H9 (cell line): Measurements from ENCODE around the gene THSD7A. TPM values are rescaled to one million over a fixed set of nuclear protein-coding genes. Genes with fewer than 3 reads are reported as not detected.

Source experiments
- DNase-seq: peaks from one replicate; pipeline ENCODE4 v3.0.0-alpha.2; 2017
- H2AFZ ChIP-seq: one replicate; pipeline ENCODE4 v1.6.1; 2013; ENCODE audit warnings: mild to moderate bottlenecking, low read length, control low read depth, moderate library complexity
- H2AK5ac ChIP-seq: 2 replicates; pipeline ENCODE4 v1.6.1; 2013; ENCODE audit warnings: low read length, control low read depth, mixed read lengths; ENCODE audit not compliant: insufficient read length
- H2BK120ac ChIP-seq: one replicate; pipeline ENCODE4 v1.6.1; 2013; ENCODE audit warnings: low read depth, mild to moderate bottlenecking, low read length, control low read depth, inconsistent platforms; ENCODE audit not compliant: poor library complexity, severe bottlenecking
- H2BK12ac ChIP-seq: 2 replicates; pipeline ENCODE4 v1.6.1; 2013; ENCODE audit warnings: low read length, control low read depth, mixed read lengths, low read depth; ENCODE audit not compliant: insufficient read length
- H2BK15ac ChIP-seq: 2 replicates; pipeline ENCODE4 v1.6.1; 2013; ENCODE audit warnings: low read depth, low read length, control low read depth
- H2BK20ac ChIP-seq: one replicate; pipeline ENCODE4 v1.6.1; 2013; ENCODE audit warnings: low read depth, mild to moderate bottlenecking, low read length, control low read depth, inconsistent platforms; ENCODE audit not compliant: poor library complexity, severe bottlenecking
- H2BK5ac ChIP-seq: 2 replicates; pipeline ENCODE4 v1.6.1; 2013; ENCODE audit warnings: low read length, control low read depth, mixed read lengths; ENCODE audit not compliant: insufficient read length
- H3K14ac ChIP-seq: 2 replicates; pipeline ENCODE4 v1.6.1; 2013; ENCODE audit warnings: low read length, control low read depth; ENCODE audit not compliant: insufficient read depth
- H3K18ac ChIP-seq: 2 replicates; pipeline ENCODE4 v1.6.1; 2013; ENCODE audit warnings: low read depth, mild to moderate bottlenecking, mixed read lengths, low read length, control low read depth; ENCODE audit not compliant: insufficient read length
- H3K23ac ChIP-seq: 2 replicates; pipeline ENCODE4 v1.6.1; 2013; ENCODE audit warnings: low read length, control low read depth, mixed read lengths, low read depth; ENCODE audit not compliant: insufficient read length
- H3K23me2 ChIP-seq: 2 replicates; pipeline ENCODE4 v1.6.1; 2013; ENCODE audit warnings: low read depth, mild to moderate bottlenecking, mixed read lengths, low read length, control low read depth; ENCODE audit not compliant: insufficient read length, poor library complexity, severe bottlenecking
- H3K27ac ChIP-seq: 2 replicates; pipeline ENCODE4 v1.5.1; 2013; ENCODE audit warnings: low read length, control low read depth, mixed read lengths, low read depth; ENCODE audit not compliant: insufficient read length
- H3K27me3 ChIP-seq: 2 replicates; pipeline ENCODE4 v1.6.1; 2013; ENCODE audit warnings: low read length, control low read depth, inconsistent platforms; ENCODE audit not compliant: insufficient read depth
- H3K4ac ChIP-seq: 2 replicates; pipeline ENCODE4 v1.6.1; 2013; ENCODE audit warnings: low read depth, mild to moderate bottlenecking, control low read depth, inconsistent platforms, low read length, moderate library complexity
- H3K4me1 ChIP-seq: 2 replicates; pipeline ENCODE4 v1.6.1; 2013; ENCODE audit warnings: low read length, control low read depth, inconsistent platforms; ENCODE audit not compliant: insufficient read depth
- H3K4me2 ChIP-seq: 2 replicates; pipeline ENCODE4 v1.6.1; 2013; ENCODE audit warnings: low read length, control low read depth, mixed read lengths; ENCODE audit not compliant: insufficient read length, insufficient read depth
- H3K56ac ChIP-seq: 2 replicates; pipeline ENCODE4 v1.6.1; 2013; ENCODE audit warnings: low read depth, mild to moderate bottlenecking, mixed read lengths, low read length, control low read depth; ENCODE audit not compliant: insufficient read length
- H3K79me1 ChIP-seq: 2 replicates; pipeline ENCODE4 v1.6.1; 2013; ENCODE audit warnings: low read depth, mild to moderate bottlenecking, moderate library complexity, low read length, control low read depth, inconsistent platforms; ENCODE audit not compliant: insufficient read depth, poor library complexity, severe bottlenecking
- H3K79me2 ChIP-seq: 2 replicates; pipeline ENCODE4 v1.6.1; 2013; ENCODE audit warnings: low read length, control low read depth, inconsistent platforms; ENCODE audit not compliant: insufficient read depth
- H3K9ac ChIP-seq: 2 replicates; pipeline ENCODE4 v1.6.1; 2013; ENCODE audit warnings: low read length, control low read depth, mixed read lengths; ENCODE audit not compliant: insufficient read length; ENCODE audit errors: extremely low read depth
- H3K9me3 ChIP-seq: one replicate; pipeline ENCODE4 v1.6.1; 2013; ENCODE audit warnings: low read depth, low read length, inconsistent platforms; ENCODE audit not compliant: control insufficient read depth
- H3T11ph ChIP-seq: one replicate; pipeline ENCODE4 v1.6.1; 2013; ENCODE audit warnings: mild to moderate bottlenecking, low read length, control low read depth, inconsistent platforms
- H4K20me1 ChIP-seq: one replicate; pipeline ENCODE4 v1.6.1; 2013; ENCODE audit not compliant: control insufficient read depth, insufficient read length, insufficient read depth
- H4K5ac ChIP-seq: 2 replicates; pipeline ENCODE4 v1.6.1; 2013; ENCODE audit warnings: low read depth, mild to moderate bottlenecking, mixed read lengths, low read length, control low read depth; ENCODE audit not compliant: insufficient read length
- H4K8ac ChIP-seq: replicated peaks from 2 replicates; pipeline ENCODE4 v1.6.1; 2013; ENCODE audit warnings: low read length, control low read depth, mixed read lengths, low read depth; ENCODE audit not compliant: insufficient read length
- H4K91ac ChIP-seq: 2 replicates; pipeline ENCODE4 v1.6.1; 2013; ENCODE audit warnings: low read depth, mild to moderate bottlenecking, moderate library complexity, mixed read lengths, low read length, control low read depth; ENCODE audit not compliant: insufficient read length
- H3K27ac Mint-ChIP-seq, 3 experiments: 2 replicates in 2 of 3; 3 replicates in 1 of 3; pipeline ENCODE4 v1.8.0; 2020 to 2021; ENCODE audit warnings: mixed read lengths in 3 of 3, mild to moderate bottlenecking in 1 of 3, moderate library complexity in 1 of 3
- H3K27me3 Mint-ChIP-seq: 2 replicates; pipeline ENCODE4 v1.8.0; 2021; ENCODE audit warnings: low read depth, mild to moderate bottlenecking, moderate library complexity, mixed read lengths
- H3K36me3 Mint-ChIP-seq, 3 experiments: 2 replicates in 2 of 3; 3 replicates in 1 of 3; pipeline ENCODE4 v1.8.0; 2020 to 2021; ENCODE audit warnings: low read depth in 3 of 3, mixed read lengths in 3 of 3; ENCODE audit not compliant: insufficient read depth in 1 of 3
- H3K4me1 Mint-ChIP-seq, 2 experiments: 2 replicates each; pipeline ENCODE4 v1.8.0; 2020; ENCODE audit warnings: mixed read lengths in 2 of 2
- H3K4me3 Mint-ChIP-seq, 2 experiments: 2 replicates in 1 of 2; 3 replicates in 1 of 2; pipeline ENCODE4 v1.8.0; 2020 to 2021; ENCODE audit warnings: mild to moderate bottlenecking in 2 of 2, mixed read lengths in 2 of 2, moderate library complexity in 1 of 2
- H3K9me3 Mint-ChIP-seq, 2 experiments: 2 replicates in 1 of 2; 3 replicates in 1 of 2; pipeline ENCODE4 v1.8.0; 2020; ENCODE audit warnings: mild to moderate bottlenecking in 2 of 2, mixed read lengths in 2 of 2, moderate library complexity in 1 of 2
- CTCF ChIP-seq: fragments of 200-600 bp; sonication (generic); conservative IDR thresholded peaks from 3 replicates; pipeline ENCODE4 v1.8.0; 2021; ENCODE audit warnings: antibody characterized with exemption, mild to moderate bottlenecking
- WGBS: extraction: QIAGEN DNeasy Blood & Tissue Kit; methylation state at CpG from one replicate; pipeline ENCODE4 v1.1.7; 2013; ENCODE audit warnings: missing lambda C conversion rate, low lambda C conversion rate, mixed read lengths; ENCODE audit not compliant: insufficient read length; ENCODE audit errors: extremely low coverage; 5-methylcytosine and 5-hydroxymethylcytosine counted together
- total RNA-seq: library from RNA; stranded (reverse); gene quantifications from 2 replicates; pipeline ENCODE4 v1.2.1, GENCODE V29; 2021

Gene THSD7A
- total RNA-seq, 1 experiment from 2014 or later: 0.42 TPM

GRCh38 chr7:11491811-11492210, 340.2 kb downstream of the THSD7A start:
- DNase-seq: no peak
- no peak overlapping the region for H3K27ac Mint-ChIP-seq
- H3K4me2 ChIP-seq: no peak overlapping the region

More at GRCh38 chr7:11491811-11492210, 340.2 kb downstream of the THSD7A start:
- H3K9ac ChIP-seq: no peak overlapping the region
- H2BK5ac ChIP-seq: no peak overlapping the region
- H2BK120ac ChIP-seq: no peak overlapping the region
- Mint-ChIP-seq H3K27me3 (peaks cover 11% of the 10 kb centered on the region), H3K4me3 (no peak overlapping the region), H3K9me3 (peaks cover 6 to 14% of the 10 kb centered on the region in 2 experiments; a peak in 4 of 5 replicates), H3K4me1 (peaks cover 22 to 28% of the 10 kb centered on the region in 2 experiments), H3K36me3 (peaks cover 0 to 18% (median 11%) of the 10 kb centered on the region in 3 experiments; a peak in 5 of 7 replicates)
- no peak overlapping the region for H3K56ac ChIP-seq
- TF ChIP-seq CTCF: no peak
- H3K4me1 ChIP-seq: peaks cover 8% of the 10 kb centered on the region
- H3K18ac ChIP-seq: no peak overlapping the region
- no peak overlapping the region for H3K14ac ChIP-seq
- H2BK20ac ChIP-seq: no peak overlapping the region
- no peaks in the 10 kb centered on the region for H3K79me1 ChIP-seq
- no peak overlapping the region for H3K23ac ChIP-seq
- no peak overlapping the region for H2BK15ac ChIP-seq
- H4K5ac ChIP-seq: no peak overlapping the region
- H2BK12ac ChIP-seq: no peak overlapping the region
- H2AK5ac ChIP-seq: no peak overlapping the region
- no peak overlapping the region for H3T11ph ChIP-seq
- no CpG with 5 or more reads among the region's 4 CpGs for WGBS
- no peak overlapping the region for H4K91ac ChIP-seq
- H4K8ac ChIP-seq: no peak overlapping the region
- H3K9me3 ChIP-seq: no peaks in the 10 kb centered on the region
- no peak overlapping the region for H3K27ac ChIP-seq
- H3K27me3 ChIP-seq: no peaks in the 10 kb centered on the region
- no peaks in the 10 kb centered on the region for H4K20me1 ChIP-seq
- no peaks in the 10 kb centered on the region for H3K23me2 ChIP-seq
- H2AFZ ChIP-seq: no peak overlapping the region
- no peaks in the 10 kb centered on the region for H3K79me2 ChIP-seq
- no peak overlapping the region for H3K4ac ChIP-seq
